Measurements from ENCODE around the gene MRAP. TPM values are rescaled to one million over a fixed set of nuclear protein-coding genes. Genes with fewer than 3 reads are reported as not detected.

Gene MRAP
- total RNA-seq, 4 donors from 2014 or later = not detected

GRCh38 chr21:32315511-32316281, 17.0 kb downstream of the MRAP start:
- no peaks in the 10 kb centered on the region for H3K27me3 ChIP-seq
- H3K27ac ChIP-seq (replicated peaks in 1 of 4) = no peak overlapping the region
- peaks cover 55 to 100% (median 84%) of the 10 kb centered on the region in 4 donors for H3K36me3 ChIP-seq
- no peak for DNase-seq (ENCODE audit: extremely low spot score)
- H3K9me3 ChIP-seq = no peaks in the 10 kb centered on the region
- 91% methylated on average over 14 of the region's 14 CpGs for WGBS
- peaks cover 0 to 7% (median 3%) of the 10 kb centered on the region in 4 donors for H3K4me1 ChIP-seq
- no peak overlapping the region for H3K4me3 ChIP-seq
- intact Hi-C loops (cut with DNase I) = no loop called here
- TF ChIP-seq POLR2AphosphoS5 (IDR thresholded peaks at IDR 0.05) (no peak), POLR2A (IDR thresholded peaks at IDR 0.05; ENCODE audit: low read depth) (no peak), EP300 (IDR thresholded peaks at IDR 0.05) (no peak), CTCF (IDR thresholded peaks at IDR 0.05) (no peak)

DNA sequence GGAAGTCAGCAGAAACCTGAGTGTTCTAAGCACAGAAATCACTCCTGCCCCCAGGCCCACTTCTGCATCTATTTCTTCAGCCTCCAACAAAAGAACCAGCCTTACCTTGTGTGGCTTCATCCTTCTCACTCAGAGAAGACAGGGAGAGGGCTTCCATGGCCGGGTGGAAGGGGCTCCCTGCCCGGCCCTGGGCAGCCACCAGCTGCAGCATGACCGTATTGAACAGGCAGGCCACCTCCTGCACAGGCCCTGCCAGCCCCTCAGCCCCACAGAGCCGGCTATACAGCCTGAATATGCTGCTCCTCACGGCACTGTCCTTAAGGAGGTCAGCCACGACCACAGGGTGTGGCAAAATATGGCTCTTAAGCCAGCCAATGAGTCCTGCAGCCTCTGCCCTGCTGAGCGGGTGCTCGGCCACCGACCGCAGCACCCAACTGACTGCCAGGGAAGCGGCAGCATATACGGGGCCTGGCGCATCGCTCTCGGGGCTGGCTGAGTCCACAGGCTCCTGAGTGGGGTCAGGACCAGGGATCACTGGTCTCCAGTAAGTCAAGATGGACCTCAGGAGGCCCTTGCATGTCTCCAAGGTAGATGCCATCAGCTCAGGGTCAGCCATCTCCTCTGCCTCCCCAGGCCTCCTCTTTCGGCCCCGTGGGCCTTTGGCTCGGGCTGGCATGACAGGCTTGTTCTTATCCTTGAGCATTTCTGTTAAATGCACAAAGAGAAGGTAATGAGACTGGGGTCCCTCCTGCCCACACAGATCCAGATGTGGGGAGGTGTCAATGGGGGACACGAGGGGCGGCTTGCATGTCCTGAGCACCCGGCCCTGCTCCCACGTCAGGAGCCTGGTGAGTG, 17.9 kb downstream of the MRAP start:
- H3K27ac ChIP-seq (replicated peaks in 1 of 4) = no peak overlapping the region
- H3K4me1 ChIP-seq = peaks cover 0 to 7% (median 3%) of the 10 kb centered on the region in 4 donors
- no peaks in the 10 kb centered on the region for H3K9me3 ChIP-seq
- peaks cover 63 to 100% (median 89%) of the 10 kb centered on the region in 4 donors for H3K36me3 ChIP-seq
- no peak for TF ChIP-seq EP300 (IDR thresholded peaks at IDR 0.05)
- TF ChIP-seq POLR2AphosphoS5 (IDR thresholded peaks at IDR 0.05) = no peak
- no peak for TF ChIP-seq POLR2A (IDR thresholded peaks at IDR 0.05; ENCODE audit: low read depth)
- TF ChIP-seq CTCF (IDR thresholded peaks at IDR 0.05) = no peak
- DNase-seq (ENCODE audit: extremely low spot score) = no peak
- intact Hi-C loops (cut with DNase I) = no loop called here
- H3K27me3 ChIP-seq = no peaks in the 10 kb centered on the region
- H3K4me3 ChIP-seq = no peak overlapping the region
- whole genome bisulfite sequencing = 93% methylated on average over 3 of the region's 22 CpGs

GRCh38 chr21:32317726-32318125, 19.1 kb downstream of the MRAP start:
- no peaks in the 10 kb centered on the region for H3K27me3 ChIP-seq
- no peak overlapping the region for H3K27ac ChIP-seq (replicated peaks in 1 of 4)
- TF ChIP-seq CTCF (IDR thresholded peaks at IDR 0.05) = no peak
- TF ChIP-seq EP300 (IDR thresholded peaks at IDR 0.05) = no peak
- no peak for TF ChIP-seq POLR2AphosphoS5 (IDR thresholded peaks at IDR 0.05)
- TF ChIP-seq POLR2A (IDR thresholded peaks at IDR 0.05; ENCODE audit: low read depth) = no peak
- WGBS = 93% methylated on average over 8 of the region's 9 CpGs
- no peak for DNase-seq (ENCODE audit: extremely low spot score)
- H3K36me3 ChIP-seq = peaks cover 74 to 100% (median 90%) of the 10 kb centered on the region in 4 donors
- intact Hi-C loops (cut with DNase I) = no loop called here
- no peaks in the 10 kb centered on the region for H3K9me3 ChIP-seq
- H3K4me3 ChIP-seq = no peak overlapping the region
- H3K4me1 ChIP-seq = peaks cover 0 to 5% (median 1%) of the 10 kb centered on the region in 4 donors

DNA sequence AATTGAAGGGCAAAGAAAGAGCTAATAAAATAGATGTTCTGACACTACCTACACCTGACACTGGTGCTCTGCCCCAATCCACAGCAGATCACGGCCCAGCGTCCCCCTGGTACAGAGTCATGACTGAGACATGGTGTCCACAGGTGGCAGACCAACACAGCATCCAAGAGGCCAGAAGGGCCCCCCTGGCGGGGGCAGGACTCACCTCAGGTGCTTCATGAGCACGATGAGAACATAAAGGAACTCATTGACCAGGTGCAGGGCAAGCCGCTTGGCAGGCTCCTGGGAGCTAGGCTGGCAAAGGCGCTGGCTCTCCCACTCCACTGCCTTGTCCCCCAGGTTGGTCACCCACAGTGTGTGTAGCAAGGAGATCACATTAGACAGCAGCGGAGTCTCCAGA, 20.4 kb downstream of the MRAP start:
- Histone ChIP-seq H3K36me3 (peaks cover 83 to 100% (median 98%) of the 10 kb centered on the region in 4 donors), H3K4me3 (no peak overlapping the region)

More for the DNA sequence above, 20.4 kb downstream of the MRAP start:
- 86% methylated on average over 4 of the region's 7 CpGs for WGBS
- H3K27ac ChIP-seq (replicated peaks in 1 of 4) = no peak overlapping the region
- intact Hi-C loops (cut with DNase I) = no loop called here
- H3K9me3 ChIP-seq = no peaks in the 10 kb centered on the region
- peaks cover 0 to 5% (median 0%) of the 10 kb centered on the region in 4 donors for H3K4me1 ChIP-seq
- H3K27me3 ChIP-seq = no peaks in the 10 kb centered on the region
- no peak for DNase-seq (ENCODE audit: extremely low spot score)
- TF ChIP-seq EP300 (IDR thresholded peaks at IDR 0.05) (no peak), CTCF (IDR thresholded peaks at IDR 0.05) (no peak), POLR2A (IDR thresholded peaks at IDR 0.05; ENCODE audit: low read depth) (no peak), POLR2AphosphoS5 (IDR thresholded peaks at IDR 0.05) (no peak)
